ENCODE data around the gene SMARCE1.

DNA sequence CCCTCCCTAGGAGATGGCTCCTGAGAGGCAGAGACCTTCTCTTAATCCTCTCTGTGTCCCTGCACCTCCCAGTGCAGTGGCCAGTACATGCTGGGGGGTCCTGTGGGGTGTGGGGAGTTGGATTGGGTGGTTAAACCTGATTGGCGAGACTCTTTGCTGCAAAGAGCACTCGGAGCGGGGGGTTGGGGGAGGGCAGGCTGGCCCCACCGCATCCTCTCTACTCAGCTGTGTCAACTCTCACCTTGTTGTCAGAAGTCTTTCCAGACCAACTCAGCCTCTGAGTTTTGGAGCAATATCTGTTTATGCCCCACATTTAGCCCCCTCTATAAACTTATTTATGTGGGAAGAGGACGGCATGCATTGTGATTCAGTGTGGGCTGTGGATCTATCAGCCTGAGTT, 40.0 kb downstream of the SMARCE1 start:
- TF ChIP-seq, protein P1, sequence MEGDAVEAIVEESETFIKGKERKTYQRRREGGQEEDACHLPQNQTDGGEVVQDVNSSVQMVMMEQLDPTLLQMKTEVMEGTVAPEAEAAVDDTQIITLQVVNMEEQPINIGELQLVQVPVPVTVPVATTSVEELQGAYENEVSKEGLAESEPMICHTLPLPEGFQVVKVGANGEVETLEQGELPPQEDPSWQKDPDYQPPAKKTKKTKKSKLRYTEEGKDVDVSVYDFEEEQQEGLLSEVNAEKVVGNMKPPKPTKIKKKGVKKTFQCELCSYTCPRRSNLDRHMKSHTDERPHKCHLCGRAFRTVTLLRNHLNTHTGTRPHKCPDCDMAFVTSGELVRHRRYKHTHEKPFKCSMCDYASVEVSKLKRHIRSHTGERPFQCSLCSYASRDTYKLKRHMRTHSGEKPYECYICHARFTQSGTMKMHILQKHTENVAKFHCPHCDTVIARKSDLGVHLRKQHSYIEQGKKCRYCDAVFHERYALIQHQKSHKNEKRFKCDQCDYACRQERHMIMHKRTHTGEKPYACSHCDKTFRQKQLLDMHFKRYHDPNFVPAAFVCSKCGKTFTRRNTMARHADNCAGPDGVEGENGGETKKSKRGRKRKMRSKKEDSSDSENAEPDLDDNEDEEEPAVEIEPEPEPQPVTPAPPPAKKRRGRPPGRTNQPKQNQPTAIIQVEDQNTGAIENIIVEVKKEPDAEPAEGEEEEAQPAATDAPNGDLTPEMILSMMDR (IDR thresholded peaks at IDR 0.05), result no peak
- TF ChIP-seq POLR2A (IDR thresholded peaks at IDR 0.05), result no peak

Measured in Peyer's patch (tissue), 4 donors.